HepG2 (cell line): ENCODE data around the gene MAP3K7CL. TPM values are rescaled to one million over a fixed set of nuclear protein-coding genes. Genes with fewer than 3 reads are reported as not detected.

Experiments
- ATAC-seq: fragments of 200-7000 bp; cut with Tn5 transposase; 3 replicates; pipeline ENCODE4 v1.9.1; 2020; ENCODE audit warnings: mild to moderate bottlenecking, moderate library complexity
- BruUV-seq: library from RNA; stranded (reverse); fragments of 400-500 nt; replicated peaks from 2 replicates; lab custom pipeline; 2021; lab: Mats Ljungman, UMichigan
- CTCF ChIA-PET: fragments of 300-600 bp; formaldehyde crosslinking; extraction: SDS; loops from one replicate; lab custom pipeline; 2021; ENCODE audit warnings: low total read pairs, inconsistent platforms, low intra/inter-chr PET ratio; lab: Yijun Ruan, JAX
- POLR2A ChIA-PET: fragments of 350-600 bp; sonication (Branson Sonifier 250); formaldehyde crosslinking; loops from one replicate; lab custom pipeline; 2020; ENCODE audit warnings: antibody characterized with exemption, inconsistent platforms; lab: Yijun Ruan, JAX
- DNase-seq: peaks from one replicate; pipeline ENCODE4 v3.0.0-alpha.2; 2015; ENCODE audit warnings: low spot score
- FAIRE-seq: peaks from 3 replicates; lab custom pipeline; 2011; peaks lifted over from hg19 to GRCh38; lab: Jason Lieb, UNC
- H2AFZ ChIP-seq: one replicate; pipeline ENCODE4 v1.6.1; 2011; ENCODE audit warnings: low read length, inconsistent platforms
- H3K27ac ChIP-seq: fragments of 300-600 bp; 3 replicates; pipeline ENCODE4 v1.8.0; 2011; ENCODE audit warnings: mixed run types, mild to moderate bottlenecking, mixed read lengths, low read length, inconsistent platforms; ENCODE audit not compliant: insufficient read depth; ENCODE audit errors: extremely low read length
- H3K27me3 ChIP-seq, 2 experiments: fragments of 200-600 bp in 1 of 2; 2 replicates in 1 of 2; 3 replicates in 1 of 2; pipeline versions ENCODE4 v1.6.0 to v1.8.0; 2011; ENCODE audit warnings: low read length in 2 of 2, mild to moderate bottlenecking in 2 of 2, moderate library complexity in 2 of 2, inconsistent platforms in 1 of 2; ENCODE audit not compliant: insufficient read depth in 2 of 2, control insufficient read depth in 1 of 2
- H3K36me3 ChIP-seq, 2 experiments: fragments of 200-600 bp in 1 of 2; replicated peaks in 1 of 2; 2 replicates in 1 of 2; 3 replicates in 1 of 2; pipeline versions ENCODE4 v1.5.1 to v1.8.0; 2011; ENCODE audit warnings: low read length in 2 of 2, inconsistent platforms in 1 of 2; ENCODE audit not compliant: insufficient read depth in 2 of 2, control insufficient read depth in 1 of 2
- H3K4me1 ChIP-seq: 2 replicates; pipeline ENCODE4 v1.5.1; 2012; ENCODE audit warnings: low read length, inconsistent platforms; ENCODE audit not compliant: insufficient read depth
- H3K4me2 ChIP-seq: 2 replicates; pipeline ENCODE4 v1.6.0; 2011; ENCODE audit warnings: low read depth, low read length, inconsistent platforms
- H3K4me3 ChIP-seq, 3 experiments: fragments of 200-600 bp in 1 of 3; sonication (generic), shearing (Covaris generic) in 1 of 3; replicated peaks in 1 of 3; 2 replicates each; pipeline ENCODE4 v1.5.1; 2011 to 2016; ENCODE audit warnings: low read length in 3 of 3, inconsistent platforms in 2 of 3, low read depth in 2 of 3, mild to moderate bottlenecking in 2 of 3, control low read depth in 1 of 3, mixed read lengths in 1 of 3; ENCODE audit not compliant: insufficient read depth in 1 of 3
- H3K79me2 ChIP-seq: one replicate; pipeline ENCODE4 v1.6.1; 2011; ENCODE audit warnings: low read length, inconsistent platforms; ENCODE audit not compliant: insufficient read depth
- H3K9ac ChIP-seq: 2 replicates; pipeline ENCODE4 v1.6.0; 2011; ENCODE audit warnings: mild to moderate bottlenecking, low read depth, low read length, inconsistent platforms; ENCODE audit not compliant: insufficient read depth
- H3K9me3 ChIP-seq: 2 replicates; pipeline ENCODE4 v1.5.1; 2012; ENCODE audit warnings: mild to moderate bottlenecking, low read length
- H4K20me1 ChIP-seq: 2 replicates; pipeline ENCODE4 v1.6.0; 2011; ENCODE audit warnings: inconsistent platforms, mild to moderate bottlenecking, low read length, moderate library complexity; ENCODE audit not compliant: insufficient read depth
- CAMTA2 ChIP-seq: sonication (generic); formaldehyde crosslinking; IDR thresholded peaks from 2 replicates; pipeline ENCODE4 v1.4.0; 2020; ENCODE audit warnings: mild to moderate bottlenecking, missing genetic modification reagents, borderline replicate concordance
- DMAP1 ChIP-seq: IDR thresholded peaks from 2 replicates; pipeline ENCODE4 v1.6.1; 2016
- ETV5 ChIP-seq: IDR thresholded peaks from 2 replicates; pipeline ENCODE4 v1.6.1; 2018; ENCODE audit warnings: missing biosample characterization, missing genetic modification reagents, inconsistent platforms, borderline replicate concordance
- GATA4 ChIP-seq: sonication (generic); IDR thresholded peaks from 2 replicates; pipeline ENCODE4 v1.6.1; 2016; ENCODE audit warnings: antibody characterized with exemption, low read depth, borderline replicate concordance
- GATAD2A ChIP-seq: IDR thresholded peaks from 2 replicates; pipeline ENCODE4 v1.6.1; 2016
- RARG ChIP-seq: sonication (generic); formaldehyde crosslinking; IDR thresholded peaks from 2 replicates; pipeline ENCODE4 v1.4.0; 2020; ENCODE audit warnings: low read depth, mild to moderate bottlenecking, missing genetic modification reagents
- SNAPC2 ChIP-seq: sonication (generic); formaldehyde crosslinking; IDR thresholded peaks from 2 replicates; pipeline ENCODE4 v1.8.1; 2022; ENCODE audit warnings: mild to moderate bottlenecking, missing genetic modification reagents
- SYNCRIP ChIP-seq: fragments of 200-400 bp; formaldehyde crosslinking; IDR thresholded peaks from 2 replicates; pipeline ENCODE4 v1.6.1; 2018; ENCODE audit warnings: mild to moderate bottlenecking, low read depth, low read length; ENCODE audit not compliant: insufficient read depth
- ZNF446 ChIP-seq: sonication (generic); formaldehyde crosslinking; IDR thresholded peaks from 2 replicates; pipeline ENCODE4 v1.5.0; 2020; ENCODE audit warnings: mild to moderate bottlenecking, missing genetic modification reagents
- ZNF678 ChIP-seq: sonication (generic); formaldehyde crosslinking; IDR thresholded peaks from 2 replicates; pipeline ENCODE4 v1.4.0; 2020; ENCODE audit warnings: mild to moderate bottlenecking, missing genetic modification reagents
- WGBS: methylation state at CpG from one replicate; pipeline ENCODE4 v1.1.6; 2017; ENCODE audit warnings: low lambda C conversion rate; 5-methylcytosine and 5-hydroxymethylcytosine counted together
- in situ Hi-C: cut with HindIII; loops from 2 replicates; pipeline ENCODE4 v1.10.0; 2017; ENCODE audit warnings: low pct_unique_long_range_greater_than_20kb; ENCODE audit not compliant: extremely low pct_ligation_motif_present
- intact Hi-C: fragments of 100-400 bp; cut with micrococcal nuclease; formaldehyde crosslinking; loops from one replicate; pipeline ENCODE4 v1.10.0; 2022; ENCODE audit not compliant: unreplicated experiment
- polyA plus RNA-seq, 8 experiments: library from polyadenylated mRNA; depleted of rRNA in 3 of 8; stranded (reverse) in 7 of 8; unstranded in 1 of 8; fragments of >200 nt; fragmentation: Illumina TruSeq in 4 of 8; extraction: Trizol in 4 of 8; gene quantifications; 2 replicates each; pipeline versions ENCODE4 v1.2.1 to v1.2.3, GENCODE V29; 2011 to 2016; ENCODE audit warnings: low read depth in 4 of 8, missing spikeins in 1 of 8, mixed read lengths in 1 of 8; ENCODE audit not compliant: insufficient read depth in 1 of 8
- total RNA-seq, 5 experiments: library from RNA; depleted of rRNA; stranded (reverse); fragments of >200 nt; fragmentation: Illumina TruSeq; extraction: Trizol; gene quantifications; 2 replicates each; pipeline ENCODE4 v1.2.3, GENCODE V29; 2016; ENCODE audit warnings: low read depth in 1 of 5
- TF ChIP-seq, protein P1 (sequence below): sonication (generic); formaldehyde crosslinking; IDR thresholded peaks from 2 replicates; pipeline ENCODE4 v1.5.0; 2020; ENCODE audit warnings: missing genetic modification reagents
- TF ChIP-seq, protein P2 (sequence below): sonication (generic); formaldehyde crosslinking; IDR thresholded peaks from 2 replicates; pipeline ENCODE4 v1.5.0; 2020; ENCODE audit warnings: mild to moderate bottlenecking, missing genetic modification reagents
- TF ChIP-seq, protein P3 (sequence below): sonication (generic); formaldehyde crosslinking; IDR thresholded peaks from 2 replicates; pipeline ENCODE4 v1.5.0; 2020; ENCODE audit warnings: missing genetic modification reagents

MAP3K7CL gene
- total and polyA plus RNA-seq, 2 of the 13 experiments (the other 11 are each of a cell fraction or from before 2014, with no cell fraction given), result 0.04 to 0.15 TPM

DNA sequence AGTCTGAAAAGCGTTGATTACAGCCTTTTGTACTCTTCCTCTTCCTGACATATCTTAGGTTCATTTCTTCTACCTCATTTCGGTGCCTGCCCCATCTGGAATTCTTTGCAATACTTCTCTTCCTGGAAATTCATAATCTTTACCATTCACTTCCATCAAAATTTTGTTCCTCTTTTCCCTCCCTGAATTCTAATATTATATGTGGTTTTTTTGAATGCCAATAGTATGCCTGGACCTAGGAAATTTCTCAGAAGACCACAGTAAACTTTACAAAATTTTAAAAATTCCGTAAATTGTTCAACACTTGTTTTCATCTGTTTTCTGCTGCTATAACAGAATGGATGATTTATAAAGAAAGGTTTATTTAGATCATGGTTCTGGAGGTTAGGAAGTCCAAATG lies 76.8 kb downstream of the MAP3K7CL start:
- no peak overlapping the region for H3K4me2 ChIP-seq
- H3K4me1 ChIP-seq, result no peaks in the 10 kb centered on the region
- no peak overlapping the region for H2AFZ ChIP-seq
- no peak overlapping the region for H3K9ac ChIP-seq
- no peak for FAIRE-seq
- no peaks in the 10 kb centered on the region for H3K79me2 ChIP-seq
- WGBS, result 18% methylated on average over 3 of the region's 3 CpGs
- H3K27me3 ChIP-seq, result no peaks in the 10 kb centered on the region; a peak in 1 of 5 replicates
- H3K36me3 ChIP-seq, result no peaks in the 10 kb centered on the region
- no peak overlapping the region for H3K4me3 ChIP-seq
- no peak for ATAC-seq
- no peak overlapping the region for H3K27ac ChIP-seq
- BruUV-seq, result no TSS peak
- intact Hi-C loops (no loop called here), in situ Hi-C loops (no loop called here)
- TF ChIP-seq ETV5 (CRISPR knock-in tag), result no peak
- ChIA-PET POLR2A (no interaction called here), CTCF (no interaction called here)
- H4K20me1 ChIP-seq, result no peaks in the 10 kb centered on the region
- H3K9me3 ChIP-seq, result no peaks in the 10 kb centered on the region
- DNase-seq, result no peak

DNA sequence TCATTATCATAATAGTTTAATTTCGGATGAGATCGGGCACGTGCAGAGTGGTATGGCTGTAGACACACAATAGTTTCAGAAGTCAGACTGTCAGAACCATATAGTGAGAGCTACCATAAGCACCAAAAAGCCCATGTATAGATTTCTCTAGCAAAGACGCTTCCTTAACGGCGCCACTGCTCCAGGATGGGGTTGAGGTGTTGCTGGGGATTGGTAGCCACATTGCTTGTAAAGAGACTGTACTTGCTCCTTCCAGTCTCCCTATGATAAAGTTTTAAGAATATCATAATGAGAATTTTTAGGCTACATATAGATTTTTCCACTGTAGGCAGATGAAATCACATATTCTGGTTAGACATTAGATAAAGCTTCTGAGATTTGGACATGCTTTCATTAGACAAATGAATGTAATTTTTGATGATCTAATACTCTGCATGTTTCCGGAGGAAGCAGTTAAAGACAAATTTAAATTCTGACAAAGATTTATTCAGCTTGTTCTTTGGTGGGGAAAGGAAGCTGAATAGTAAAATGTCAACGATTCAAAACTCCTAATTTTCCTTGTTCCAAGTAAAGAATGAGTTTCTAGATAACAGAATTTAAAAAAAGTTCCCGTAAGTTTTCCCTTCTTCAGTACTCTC lies 77.7 kb downstream of the MAP3K7CL start:
- Histone ChIP-seq H3K27ac (no peak overlapping the region), H3K4me3 (no peak overlapping the region), H4K20me1 (no peaks in the 10 kb centered on the region), H3K9me3 (no peaks in the 10 kb centered on the region), H3K9ac (no peak overlapping the region), H3K79me2 (no peaks in the 10 kb centered on the region), H3K4me1 (no peaks in the 10 kb centered on the region), H3K27me3 (no peaks in the 10 kb centered on the region; a peak in 1 of 5 replicates), H2AFZ (no peak overlapping the region), H3K4me2 (no peak overlapping the region), H3K36me3 (no peaks in the 10 kb centered on the region)
- no TSS peak for BruUV-seq
- TF ChIP-seq ZNF446 (CRISPR knock-in tag), result no peak
- no peak for TF ChIP-seq DMAP1 (CRISPR knock-in tag)
- no peak for TF ChIP-seq SYNCRIP
- TF ChIP-seq SNAPC2, result no peak
- TF ChIP-seq, protein P1, sequence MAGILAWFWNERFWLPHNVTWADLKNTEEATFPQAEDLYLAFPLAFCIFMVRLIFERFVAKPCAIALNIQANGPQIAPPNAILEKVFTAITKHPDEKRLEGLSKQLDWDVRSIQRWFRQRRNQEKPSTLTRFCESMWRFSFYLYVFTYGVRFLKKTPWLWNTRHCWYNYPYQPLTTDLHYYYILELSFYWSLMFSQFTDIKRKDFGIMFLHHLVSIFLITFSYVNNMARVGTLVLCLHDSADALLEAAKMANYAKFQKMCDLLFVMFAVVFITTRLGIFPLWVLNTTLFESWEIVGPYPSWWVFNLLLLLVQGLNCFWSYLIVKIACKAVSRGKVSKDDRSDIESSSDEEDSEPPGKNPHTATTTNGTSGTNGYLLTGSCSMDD, result no peak
- TF ChIP-seq ZNF678 (CRISPR knock-in tag), result no peak
- TF ChIP-seq GATAD2A (CRISPR knock-in tag), result no peak
- TF ChIP-seq GATA4, result no peak
- TF ChIP-seq RARG (CRISPR knock-in tag), result no peak
- TF ChIP-seq, protein P2, sequence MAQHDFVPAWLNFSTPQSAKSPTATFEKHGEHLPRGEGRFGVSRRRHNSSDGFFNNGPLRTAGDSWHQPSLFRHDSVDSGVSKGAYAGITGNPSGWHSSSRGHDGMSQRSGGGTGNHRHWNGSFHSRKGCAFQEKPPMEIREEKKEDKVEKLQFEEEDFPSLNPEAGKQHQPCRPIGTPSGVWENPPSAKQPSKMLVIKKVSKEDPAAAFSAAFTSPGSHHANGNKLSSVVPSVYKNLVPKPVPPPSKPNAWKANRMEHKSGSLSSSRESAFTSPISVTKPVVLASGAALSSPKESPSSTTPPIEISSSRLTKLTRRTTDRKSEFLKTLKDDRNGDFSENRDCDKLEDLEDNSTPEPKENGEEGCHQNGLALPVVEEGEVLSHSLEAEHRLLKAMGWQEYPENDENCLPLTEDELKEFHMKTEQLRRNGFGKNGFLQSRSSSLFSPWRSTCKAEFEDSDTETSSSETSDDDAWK (CRISPR knock-in tag), result no peak
- TF ChIP-seq, protein P3, sequence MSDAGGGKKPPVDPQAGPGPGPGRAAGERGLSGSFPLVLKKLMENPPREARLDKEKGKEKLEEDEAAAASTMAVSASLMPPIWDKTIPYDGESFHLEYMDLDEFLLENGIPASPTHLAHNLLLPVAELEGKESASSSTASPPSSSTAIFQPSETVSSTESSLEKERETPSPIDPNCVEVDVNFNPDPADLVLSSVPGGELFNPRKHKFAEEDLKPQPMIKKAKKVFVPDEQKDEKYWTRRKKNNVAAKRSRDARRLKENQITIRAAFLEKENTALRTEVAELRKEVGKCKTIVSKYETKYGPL (CRISPR knock-in tag), result no peak
- TF ChIP-seq CAMTA2 (CRISPR knock-in tag), result no peak
- ChIA-PET POLR2A (no interaction called here), CTCF (no interaction called here)
- WGBS, result 62% methylated on average over 9 of the region's 9 CpGs
- DNase-seq (no peak), FAIRE-seq (no peak), ATAC-seq (no peak)
- intact Hi-C loops, result no loop called here
- in situ Hi-C loops, result no loop called here
